Glutamatergic neuron (in vitro differentiated cells): ENCODE results near the gene SNTA1. TPM values are rescaled to one million over a fixed set of nuclear protein-coding genes. Genes with fewer than 3 reads are reported as not detected.

Experiments used
- DNase-seq: peaks from one replicate; pipeline ENCODE4 v3.0.0; 2022
- H3K27ac Mint-ChIP-seq: one replicate; pipeline ENCODE4 v1.8.0; 2020; ENCODE audit warnings: mild to moderate bottlenecking, mixed read lengths, inconsistent platforms; ENCODE audit not compliant: unreplicated experiment
- H3K27me3 Mint-ChIP-seq: one replicate; pipeline ENCODE4 v1.8.0; 2020; ENCODE audit warnings: mild to moderate bottlenecking, moderate library complexity, mixed read lengths, inconsistent platforms; ENCODE audit not compliant: unreplicated experiment
- H3K36me3 Mint-ChIP-seq: one replicate; pipeline ENCODE4 v1.8.0; 2020; ENCODE audit warnings: mild to moderate bottlenecking, mixed read lengths, inconsistent platforms; ENCODE audit not compliant: unreplicated experiment
- H3K4me1 Mint-ChIP-seq: one replicate; pipeline ENCODE4 v1.8.0; 2020; ENCODE audit warnings: mild to moderate bottlenecking, low read depth, mixed read lengths, inconsistent platforms; ENCODE audit not compliant: unreplicated experiment
- H3K4me3 Mint-ChIP-seq: one replicate; pipeline ENCODE4 v1.8.0; 2020; ENCODE audit warnings: mild to moderate bottlenecking, mixed read lengths, inconsistent platforms; ENCODE audit not compliant: unreplicated experiment
- H3K9me3 Mint-ChIP-seq: one replicate; pipeline ENCODE4 v1.8.0; 2020; ENCODE audit warnings: mild to moderate bottlenecking, moderate library complexity, mixed read lengths, inconsistent platforms; ENCODE audit not compliant: unreplicated experiment
- CTCF ChIP-seq: fragments of 200-600 bp; sonication (generic); IDR thresholded peaks from one replicate; pipeline ENCODE4 v1.5.0; 2021; ENCODE audit not compliant: partially characterized antibody, unreplicated experiment
- total RNA-seq: library from RNA; stranded (reverse); fragmentation: NEBNext Ultra II Directional; extraction: Animal tissue kit (Norgen Biotek cat#: 25700); gene quantifications from one replicate; pipeline ENCODE4 v1.2.1, GENCODE V29; 2021; ENCODE audit not compliant: unreplicated experiment

SNTA1 gene
- total RNA-seq, 1 donor from 2014 or later: 4.5 TPM

- TF ChIP-seq CTCF: no peak
- Mint-ChIP-seq H3K4me3 (no peak overlapping the region), H3K27me3 (peaks cover 4% of the 10 kb centered on the region), H3K9me3 (no peaks in the 10 kb centered on the region), H3K27ac (no peak overlapping the region), H3K4me1 (peaks cover 6% of the 10 kb centered on the region), H3K36me3 (peaks cover 8% of the 10 kb centered on the region)
- DNase-seq: no peak
Observed at GRCh38 chr20:33404281-33404680, 39.3 kb downstream of the SNTA1 start.

GRCh38 chr20:33401921-33402369, 41.6 kb downstream of the SNTA1 start:
- peak overlapping the region; percentile 96 for H3K4me3 Mint-ChIP-seq
- no peak for DNase-seq
- H3K36me3 Mint-ChIP-seq: no peaks in the 10 kb centered on the region
- no peaks in the 10 kb centered on the region for H3K9me3 Mint-ChIP-seq
- peaks cover 4% of the 10 kb centered on the region for H3K27me3 Mint-ChIP-seq
- TF ChIP-seq CTCF: no peak
- H3K4me1 Mint-ChIP-seq: peaks cover 6% of the 10 kb centered on the region
- peak overlapping the region; percentile 60 for H3K27ac Mint-ChIP-seq

GRCh38 chr20:33401184-33401920, 42.2 kb downstream of the SNTA1 start, which contains the start of gene CDK5RAP1:
Gene CDK5RAP1 (minus strand): TSS chr20:33401519. CDS start chr20:33397064, 4,455 bp downstream.
- Mint-ChIP-seq H3K4me1 (peaks cover 6% of the 10 kb centered on the region), H3K27ac (peak within 1 kb of the TSS; percentile 60), H3K36me3 (no peaks in the 10 kb centered on the region), H3K27me3 (peaks cover 4% of the 10 kb centered on the region), H3K9me3 (no peaks in the 10 kb centered on the region), H3K4me3 (peak within 1 kb of the TSS; percentile 96)
- TF ChIP-seq CTCF: no peak
- DNase-seq: peak; percentile 85

- TF ChIP-seq CTCF: no peak
- DNase-seq: no peak
- H3K4me3 Mint-ChIP-seq: peak overlapping the region; percentile 96
- H3K4me1 Mint-ChIP-seq: peaks cover 6% of the 10 kb centered on the region
- peaks cover 4% of the 10 kb centered on the region for H3K27me3 Mint-ChIP-seq
- no peaks in the 10 kb centered on the region for H3K36me3 Mint-ChIP-seq
- H3K9me3 Mint-ChIP-seq: no peaks in the 10 kb centered on the region
- H3K27ac Mint-ChIP-seq: no peak overlapping the region
Observed at GRCh38 chr20:33400812-33401183, 42.8 kb downstream of the SNTA1 start.

GRCh38 chr20:33399924-33400323, 43.6 kb downstream of the SNTA1 start:
- H3K4me3 Mint-ChIP-seq: peak overlapping the region; percentile 96
- DNase-seq: no peak
- H3K4me1 Mint-ChIP-seq: peaks cover 6% of the 10 kb centered on the region
- no peak overlapping the region for H3K27ac Mint-ChIP-seq
- no peak for TF ChIP-seq CTCF
- peaks cover 4% of the 10 kb centered on the region for H3K27me3 Mint-ChIP-seq
- no peaks in the 10 kb centered on the region for H3K36me3 Mint-ChIP-seq
- no peaks in the 10 kb centered on the region for H3K9me3 Mint-ChIP-seq
